MM.1S (cell line): ENCODE measurements around the gene PPP2R5E.

Experiments used
- CTCF ChIP-seq: fragments of 300-600 bp; sonication (generic); IDR thresholded peaks from 2 replicates; pipeline ENCODE4 v1.5.1; 2016; ENCODE audit warnings: antibody characterized with exemption, low read length, mixed read lengths
- EZH2 ChIP-seq: fragments of 300-600 bp; sonication (generic); optimal IDR thresholded peaks from 2 replicates; pipeline ENCODE3; 2017; ENCODE audit warnings: low read depth, mild to moderate bottlenecking, antibody characterized with exemption, low read length, mixed read lengths
- EZH2phosphoT487 ChIP-seq: fragments of 300-600 bp; sonication (generic); IDR thresholded peaks from 2 replicates; pipeline ENCODE4 v1.6.1; 2018; ENCODE audit warnings: antibody characterized with exemption, low read length

- TF ChIP-seq CTCF (no peak), EZH2 (no peak), EZH2phosphoT487 (no peak)
Observed at GRCh38 chr14:63454436-63454835, 88.7 kb downstream of the PPP2R5E start.
